Bronchial smooth muscle cell (primary cell): ENCODE data around the gene HLA-DMB. TPM values are rescaled to one million over a fixed set of nuclear protein-coding genes. Genes with fewer than 3 reads are reported as not detected.

ENCODE experiments used
- total RNA-seq: library from RNA; depleted of rRNA; stranded (reverse); fragments of >200 nt; gene quantifications from 2 replicates; pipeline ENCODE4 v1.2.1, GENCODE V29; 2014

The HLA-DMB gene
- total RNA-seq = 0.09 and 0.79 TPM in 2 replicates

GRCh38 chr6:32940656-32941213 is at the start of gene HLA-DMB:
Gene HLA-DMB, minus strand, starts transcription at chr6:32941028. Its CDS starts 221 bp downstream, at chr6:32940807.

DNA sequence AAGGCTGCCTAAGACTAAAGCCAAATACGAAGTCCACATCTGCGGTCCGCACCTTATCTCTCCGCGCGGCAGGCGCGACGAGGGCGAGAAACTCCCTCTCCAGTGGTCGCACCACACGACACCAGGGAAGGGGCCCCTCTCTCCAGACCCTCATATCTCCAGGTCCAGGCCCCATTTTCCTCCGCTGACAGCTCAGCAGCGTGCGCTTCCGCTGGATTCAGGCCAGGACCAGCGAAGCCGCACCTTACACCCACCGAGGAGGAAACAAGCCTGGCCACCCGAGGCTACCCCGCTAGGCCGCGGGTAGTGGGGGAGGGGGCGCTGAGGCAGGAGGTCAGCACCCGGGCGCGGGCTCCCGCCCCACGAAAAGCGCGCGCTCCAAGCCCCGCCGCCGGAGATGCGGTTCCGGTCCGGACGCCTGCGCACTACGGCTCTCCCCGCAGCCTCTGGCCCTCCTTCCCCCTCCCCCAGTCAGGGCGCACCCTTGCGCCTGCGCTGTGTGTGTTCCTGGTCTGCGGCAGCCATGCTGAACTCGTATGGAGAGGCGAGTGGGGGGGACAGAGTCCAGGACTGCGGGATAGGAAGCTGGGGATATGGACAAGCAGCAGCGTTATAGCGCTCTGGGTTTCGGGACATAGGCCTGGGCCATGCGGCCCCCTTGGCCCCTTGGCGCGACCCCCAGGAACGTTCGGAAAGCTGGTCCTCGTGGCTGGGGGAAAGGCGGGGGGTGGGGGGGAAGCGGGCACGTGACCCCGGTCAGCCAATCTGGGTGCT is 27.5 kb upstream of the HLA-DMB start, which contains the start of gene BRD2:
TSS of gene BRD2 (plus strand) at position 502 of the 774 bp plus-strand sequence. CDS start 4,305 bp downstream, outside the sequence.

DNA sequence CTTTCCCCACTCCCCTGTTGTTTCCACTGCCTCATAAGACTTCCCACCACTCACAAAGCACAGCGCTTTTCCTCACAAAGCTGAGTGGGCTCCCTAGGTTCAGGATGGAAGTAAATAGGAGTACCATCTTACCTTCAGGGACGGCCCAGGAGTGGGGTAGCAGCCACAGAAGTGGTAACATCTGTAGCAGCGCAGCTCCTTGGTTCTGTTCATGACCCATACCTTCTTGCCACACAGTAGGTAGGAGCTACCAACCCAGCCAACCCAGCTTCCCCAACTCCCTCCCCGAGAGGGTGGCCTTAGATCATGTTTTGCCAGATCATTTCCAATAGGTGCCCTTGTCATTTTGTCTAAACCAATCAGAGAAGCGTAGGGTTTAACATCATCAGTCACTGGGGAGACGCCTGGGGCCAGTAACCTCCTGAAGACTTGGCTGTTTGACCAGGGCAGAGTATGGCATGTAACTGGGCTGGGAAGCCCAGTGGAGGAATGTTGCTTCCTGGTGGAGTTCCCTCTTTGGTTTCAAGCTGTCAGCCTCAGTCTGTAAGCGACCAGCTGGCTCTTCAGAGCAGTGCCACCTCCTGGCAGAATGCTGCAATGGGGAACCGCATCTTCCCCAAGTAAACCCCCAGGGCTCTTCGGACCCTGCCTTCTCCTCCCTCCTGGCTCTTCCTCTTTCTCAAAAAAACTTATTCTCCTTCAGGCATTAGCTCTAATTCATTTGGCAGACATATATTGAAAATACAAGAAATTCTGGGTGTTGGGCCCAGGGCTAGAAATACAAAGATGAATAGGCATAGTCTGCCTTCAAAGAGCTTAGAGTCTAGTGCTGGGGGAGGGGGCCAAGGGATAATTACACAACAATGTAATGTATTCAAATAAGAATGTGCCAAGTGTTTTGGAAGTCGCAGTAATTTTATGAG is 12.2 kb upstream of the HLA-DMB start, which contains the start of gene HLA-DMA:
TSS of gene HLA-DMA (minus strand) at position 281 of the 923 bp plus-strand sequence. CDS start at position 220, 61 bp downstream.

Other genes starting within 250 kb of the HLA-DMB start
- not detected in 2 replicates for gene HLA-DQA2, start 199.6 kb downstream of the HLA-DMB start, total RNA-seq
- not detected in 2 replicates for gene HLA-DQB2, start 177.5 kb downstream of the HLA-DMB start, total RNA-seq
- gene HLA-DOB, start 124.0 kb downstream of the HLA-DMB start, total RNA-seq = 0.32 and 1.5 TPM in 2 replicates
- 22.1 and 28.9 TPM in 2 replicates for gene TAP2, start 102.3 kb downstream of the HLA-DMB start, total RNA-seq
- gene PSMB8, start 97.0 kb downstream of the HLA-DMB start, total RNA-seq = 71.3 and 74.7 TPM in 2 replicates
- gene TAP1, start 87.3 kb downstream of the HLA-DMB start, total RNA-seq = 31.8 and 34.8 TPM in 2 replicates
- gene PSMB9, start 86.8 kb downstream of the HLA-DMB start, total RNA-seq = 48.1 and 49.2 TPM in 2 replicates
- 4.6 and 5.3 TPM in 2 replicates for gene HLA-DMA, start 12.1 kb upstream of the HLA-DMB start, total RNA-seq
- 43.8 and 55.0 TPM in 2 replicates for gene BRD2, start 27.6 kb upstream of the HLA-DMB start, total RNA-seq
- under 0.01 TPM in 1 of 2 replicates, not detected in the other for gene HLA-DOA, start 68.6 kb upstream of the HLA-DMB start, total RNA-seq
- gene HLA-DPA1, start 132.6 kb upstream of the HLA-DMB start, total RNA-seq = 2.4 TPM in 1 of 2 replicates, not detected in the other
- gene HLA-DPB1, start 135.0 kb upstream of the HLA-DMB start, total RNA-seq = 3.5 and 10.4 TPM in 2 replicates